ENCODE measurements around the gene KDM4C.

DNA sequence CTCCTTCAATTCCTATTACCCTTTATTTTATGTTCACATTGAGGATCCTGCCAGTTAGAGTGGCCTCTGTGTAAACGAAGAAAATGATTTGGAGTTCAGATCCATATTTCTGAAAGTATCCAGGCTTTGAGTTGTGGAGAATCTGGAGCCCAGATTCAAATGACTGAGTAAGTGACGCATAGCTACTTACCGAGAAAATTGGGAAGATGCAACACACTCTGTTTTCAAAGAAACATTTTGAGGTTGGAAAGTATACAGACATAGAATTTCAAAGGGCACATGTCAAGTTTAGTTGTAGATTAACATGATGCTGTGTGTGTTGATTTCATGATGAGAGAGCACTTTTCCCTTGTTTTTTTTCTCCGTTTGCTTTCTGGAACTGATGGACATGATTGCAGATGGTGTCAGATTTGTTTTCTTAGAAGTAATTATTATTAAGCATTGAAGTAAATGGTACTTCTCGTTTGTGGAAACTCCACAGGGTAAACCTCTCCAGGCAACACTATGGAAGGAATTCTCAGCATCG is 148.1 kb downstream of the KDM4C start:
- TF ChIP-seq, protein P1, sequence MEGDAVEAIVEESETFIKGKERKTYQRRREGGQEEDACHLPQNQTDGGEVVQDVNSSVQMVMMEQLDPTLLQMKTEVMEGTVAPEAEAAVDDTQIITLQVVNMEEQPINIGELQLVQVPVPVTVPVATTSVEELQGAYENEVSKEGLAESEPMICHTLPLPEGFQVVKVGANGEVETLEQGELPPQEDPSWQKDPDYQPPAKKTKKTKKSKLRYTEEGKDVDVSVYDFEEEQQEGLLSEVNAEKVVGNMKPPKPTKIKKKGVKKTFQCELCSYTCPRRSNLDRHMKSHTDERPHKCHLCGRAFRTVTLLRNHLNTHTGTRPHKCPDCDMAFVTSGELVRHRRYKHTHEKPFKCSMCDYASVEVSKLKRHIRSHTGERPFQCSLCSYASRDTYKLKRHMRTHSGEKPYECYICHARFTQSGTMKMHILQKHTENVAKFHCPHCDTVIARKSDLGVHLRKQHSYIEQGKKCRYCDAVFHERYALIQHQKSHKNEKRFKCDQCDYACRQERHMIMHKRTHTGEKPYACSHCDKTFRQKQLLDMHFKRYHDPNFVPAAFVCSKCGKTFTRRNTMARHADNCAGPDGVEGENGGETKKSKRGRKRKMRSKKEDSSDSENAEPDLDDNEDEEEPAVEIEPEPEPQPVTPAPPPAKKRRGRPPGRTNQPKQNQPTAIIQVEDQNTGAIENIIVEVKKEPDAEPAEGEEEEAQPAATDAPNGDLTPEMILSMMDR (conservative IDR thresholded peaks at IDR 0.05; ENCODE audit: low read length): no peak
- no peak for TF ChIP-seq EZH2phosphoT487 (IDR thresholded peaks at IDR 0.05; ENCODE audit: borderline replicate concordance, low read depth, low read length)
